MM.1S (cell line): Measurements from ENCODE around the gene LYZL4.

Experiments used
- DNase-seq: peaks from one replicate; pipeline ENCODE4 v3.0.0-alpha.2; 2015
- H2AFZ ChIP-seq: fragments of 300-600 bp; sonication (generic); 2 replicates; pipeline ENCODE4 v1.6.0; 2016; ENCODE audit warnings: antibody characterized with exemption, low read length
- H3F3A ChIP-seq: fragments of 300-600 bp; sonication (generic); 2 replicates; pipeline ENCODE4 v1.6.1; 2016; ENCODE audit warnings: mild to moderate bottlenecking, antibody characterized with exemption, low read length, moderate library complexity, mixed read lengths; ENCODE audit not compliant: insufficient read depth
- H3K27ac ChIP-seq: fragments of 300-600 bp; sonication (generic); 2 replicates; pipeline ENCODE4 v1.5.1; 2016; ENCODE audit warnings: mild to moderate bottlenecking, low read length
- H3K27me3 ChIP-seq: fragments of 300-600 bp; sonication (generic); replicated peaks from 2 replicates; pipeline ENCODE4 v1.6.0; 2016; ENCODE audit warnings: low read length; ENCODE audit not compliant: insufficient read depth
- H3K36me3 ChIP-seq: fragments of 300-600 bp; sonication (generic); replicated peaks from 2 replicates; pipeline ENCODE4 v1.6.1; 2016; ENCODE audit warnings: mild to moderate bottlenecking, low read length, mixed read lengths; ENCODE audit not compliant: insufficient read depth
- H3K4me1 ChIP-seq: fragments of 300-600 bp; sonication (generic); 2 replicates; pipeline ENCODE4 v1.6.1; 2016; ENCODE audit warnings: low read length, mixed read lengths
- H3K4me2 ChIP-seq: fragments of 300-600 bp; sonication (generic); 2 replicates; pipeline ENCODE4 v1.6.0; 2016; ENCODE audit warnings: low read depth, low read length
- H3K4me3 ChIP-seq: fragments of 300-600 bp; sonication (generic); 2 replicates; pipeline ENCODE4 v1.5.1; 2016; ENCODE audit warnings: low read length, mixed read lengths
- H3K79me2 ChIP-seq: fragments of 300-600 bp; sonication (generic); 2 replicates; pipeline ENCODE4 v1.6.1; 2016; ENCODE audit warnings: mixed run types, low read length, mixed read lengths
- H3K9ac ChIP-seq: fragments of 300-600 bp; sonication (generic); 2 replicates; pipeline ENCODE4 v1.6.1; 2016; ENCODE audit warnings: low read length, mixed read lengths
- H3K9me2 ChIP-seq: fragments of 300-600 bp; sonication (generic); replicated peaks from 2 replicates; pipeline ENCODE4 v1.6.1; 2016; ENCODE audit warnings: mild to moderate bottlenecking, low read length, mixed read lengths; ENCODE audit not compliant: insufficient read depth
- H3K9me3 ChIP-seq: fragments of 300-600 bp; sonication (generic); replicated peaks from 2 replicates; pipeline ENCODE4 v1.6.1; 2016; ENCODE audit warnings: mild to moderate bottlenecking, low read length, mixed read lengths; ENCODE audit not compliant: insufficient read depth
- H4K20me1 ChIP-seq: fragments of 300-600 bp; sonication (generic); 2 replicates; pipeline ENCODE4 v1.6.1; 2016; ENCODE audit warnings: mild to moderate bottlenecking, low read length, moderate library complexity, mixed read lengths; ENCODE audit not compliant: insufficient read depth
- CTCF ChIP-seq: fragments of 300-600 bp; sonication (generic); IDR thresholded peaks from 2 replicates; pipeline ENCODE4 v1.5.1; 2016; ENCODE audit warnings: antibody characterized with exemption, low read length, mixed read lengths
- EZH2 ChIP-seq: fragments of 300-600 bp; sonication (generic); optimal IDR thresholded peaks from 2 replicates; pipeline ENCODE3; 2017; ENCODE audit warnings: low read depth, mild to moderate bottlenecking, antibody characterized with exemption, low read length, mixed read lengths
- EZH2phosphoT487 ChIP-seq: fragments of 300-600 bp; sonication (generic); IDR thresholded peaks from 2 replicates; pipeline ENCODE4 v1.6.1; 2018; ENCODE audit warnings: antibody characterized with exemption, low read length

Gene LYZL4

GRCh38 chr3:42371776-42372175, 38.6 kb downstream of the LYZL4 start:
- no peak for DNase-seq
- Histone ChIP-seq H4K20me1 (no peaks in the 10 kb centered on the region), H3K4me3 (no peak overlapping the region), H2AFZ (no peak overlapping the region), H3K36me3 (no peaks in the 10 kb centered on the region), H3K4me1 (no peaks in the 10 kb centered on the region), H3K9me2 (no peaks in the 10 kb centered on the region), H3K27me3 (no peaks in the 10 kb centered on the region), H3K27ac (no peak overlapping the region), H3K4me2 (no peak overlapping the region), H3F3A (no peaks in the 10 kb centered on the region), H3K9me3 (no peaks in the 10 kb centered on the region), H3K79me2 (no peaks in the 10 kb centered on the region), H3K9ac (no peak overlapping the region)
- TF ChIP-seq CTCF (no peak), EZH2phosphoT487 (no peak), EZH2 (no peak)

- H3K9ac ChIP-seq = no peak overlapping the region
These were observed 40.6 kb downstream of the LYZL4 start for GRCh38 chr3:42369832-42370231.

GRCh38 chr3:42369304-42369703, 41.1 kb downstream of the LYZL4 start:
- Histone ChIP-seq H3K27ac (no peak overlapping the region), H3K4me3 (no peak overlapping the region), H3K9me3 (no peaks in the 10 kb centered on the region), H3K27me3 (no peaks in the 10 kb centered on the region), H3K79me2 (no peaks in the 10 kb centered on the region), H3K9ac (no peak overlapping the region), H3F3A (no peaks in the 10 kb centered on the region), H2AFZ (no peak overlapping the region), H3K4me2 (no peak overlapping the region), H3K4me1 (no peaks in the 10 kb centered on the region), H3K36me3 (no peaks in the 10 kb centered on the region), H3K9me2 (no peaks in the 10 kb centered on the region), H4K20me1 (no peaks in the 10 kb centered on the region)
- no peak for TF ChIP-seq EZH2phosphoT487
- DNase-seq = no peak

More at GRCh38 chr3:42369832-42370231, 40.6 kb downstream of the LYZL4 start:
- Histone ChIP-seq H3K79me2 (no peaks in the 10 kb centered on the region), H3K27me3 (no peaks in the 10 kb centered on the region), H3K4me1 (no peaks in the 10 kb centered on the region), H3K9me2 (no peaks in the 10 kb centered on the region), H3K4me2 (no peak overlapping the region), H3K36me3 (no peaks in the 10 kb centered on the region), H3F3A (no peaks in the 10 kb centered on the region), H3K4me3 (no peak overlapping the region), H4K20me1 (no peaks in the 10 kb centered on the region), H3K27ac (no peak overlapping the region), H3K9me3 (no peaks in the 10 kb centered on the region), H2AFZ (no peak overlapping the region)
- no peak for TF ChIP-seq EZH2
- TF ChIP-seq CTCF = no peak
- no peak for TF ChIP-seq EZH2phosphoT487
- no peak for DNase-seq

GRCh38 chr3:42368861-42369260, 41.5 kb downstream of the LYZL4 start:
- no peak overlapping the region for H3K9ac ChIP-seq
- TF ChIP-seq EZH2 = no peak
- TF ChIP-seq EZH2phosphoT487 = no peak
- TF ChIP-seq CTCF = no peak
- no peaks in the 10 kb centered on the region for H3F3A ChIP-seq
- no peaks in the 10 kb centered on the region for H3K9me3 ChIP-seq
- no peak overlapping the region for H3K27ac ChIP-seq
- H3K4me2 ChIP-seq = no peak overlapping the region
- no peaks in the 10 kb centered on the region for H3K9me2 ChIP-seq
- DNase-seq = no peak
- no peak overlapping the region for H3K4me3 ChIP-seq
- H3K27me3 ChIP-seq = no peaks in the 10 kb centered on the region
- H2AFZ ChIP-seq = no peak overlapping the region
- no peaks in the 10 kb centered on the region for H3K79me2 ChIP-seq
- no peaks in the 10 kb centered on the region for H3K36me3 ChIP-seq
- H3K4me1 ChIP-seq = no peaks in the 10 kb centered on the region
- no peaks in the 10 kb centered on the region for H4K20me1 ChIP-seq
